NCI-H345 treated with DMSO at 0.1 percent for 48 hours (cell line): ENCODE data around the gene SLC25A33.

ENCODE experiments used
- DNase-seq: peaks from one replicate; lab custom pipeline; 2025; ENCODE audit not compliant: unreplicated experiment; lab: John Stamatoyannopoulos, UW

Gene SLC25A33

DNA sequence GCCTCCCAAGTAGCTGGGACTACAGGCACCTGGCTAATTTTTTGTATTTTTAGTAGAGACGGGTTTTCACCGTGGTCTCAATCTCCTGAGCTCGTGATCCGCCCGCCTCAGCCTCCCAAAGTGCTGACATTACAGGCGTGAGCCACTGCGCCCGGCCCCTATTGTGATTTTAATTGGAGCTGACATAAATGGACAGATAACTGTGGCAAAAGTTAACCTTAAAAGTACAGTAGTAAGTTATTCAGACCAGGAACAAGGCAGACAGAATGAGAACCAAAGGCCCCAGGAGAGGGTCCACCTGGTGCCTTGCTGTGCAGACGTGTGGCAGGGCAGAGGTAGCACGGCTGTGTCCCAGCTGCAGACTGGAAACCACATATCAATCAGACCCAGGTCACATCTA lies 60.5 kb downstream of the SLC25A33 start:
- DNase-seq, result no peak

GRCh38 chr1:9600861-9601834 lies 61.9 kb downstream of the SLC25A33 start:
- DNase-seq, result no peak

- DNase-seq, result peak; percentile 38
Measured at GRCh38 chr1:9601942-9602793, 62.9 kb downstream of the SLC25A33 start.

DNA sequence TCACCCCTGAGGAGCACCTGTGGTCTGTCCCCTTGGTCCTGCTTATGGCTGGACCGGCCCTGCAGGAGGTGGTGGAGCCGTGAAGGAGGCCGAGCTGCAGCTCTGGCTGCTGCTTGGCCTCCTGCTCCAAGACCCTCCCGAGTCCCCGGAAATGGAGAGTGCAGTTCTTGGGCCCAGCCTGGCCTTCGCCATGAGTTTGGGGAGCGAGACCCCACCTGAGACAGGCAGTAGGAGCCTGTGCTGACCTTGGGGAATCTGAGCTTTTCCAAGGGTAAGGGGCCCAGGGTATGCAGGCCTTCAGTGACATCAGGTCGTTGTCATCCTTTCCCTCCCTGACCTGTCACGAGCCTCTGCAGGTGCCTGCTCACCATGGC lies 63.5 kb downstream of the SLC25A33 start:
- DNase-seq, result no peak

GRCh38 chr1:9603307-9603706 lies 64.0 kb downstream of the SLC25A33 start:
- DNase-seq, result no peak

GRCh38 chr1:9603766-9604753 lies 64.8 kb downstream of the SLC25A33 start:
- no peak for DNase-seq

DNA sequence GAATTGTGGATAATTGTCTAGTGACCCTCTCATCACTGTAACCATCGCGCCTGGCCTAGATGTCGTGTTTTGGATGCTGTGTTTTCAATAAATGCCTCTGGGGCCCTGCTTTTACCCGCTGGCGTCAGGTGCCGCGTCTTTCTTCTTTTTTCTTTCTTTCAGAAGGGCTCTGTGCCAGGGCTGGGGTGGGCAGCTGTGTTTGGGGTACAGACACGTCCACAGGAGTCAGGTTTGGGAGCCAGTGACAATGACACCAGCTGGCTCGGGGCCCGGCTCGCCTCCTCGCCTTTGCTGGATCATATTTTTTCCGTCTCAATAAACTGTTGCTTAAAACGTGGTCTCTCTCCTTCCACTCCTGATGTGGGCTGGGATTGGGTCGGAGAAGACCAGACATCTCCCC lies 65.6 kb downstream of the SLC25A33 start:
- DNase-seq, result no peak

- no peak for DNase-seq
Measured at GRCh38 chr1:9605946-9606455, 66.7 kb downstream of the SLC25A33 start.

- DNase-seq, result no peak
Measured at GRCh38 chr1:9606458-9606857, 67.2 kb downstream of the SLC25A33 start.

GRCh38 chr1:9606948-9607347 lies 67.7 kb downstream of the SLC25A33 start:
- DNase-seq, result no peak

- DNase-seq, result no peak
Measured at GRCh38 chr1:9607352-9607751, 68.1 kb downstream of the SLC25A33 start.

- no peak for DNase-seq
Measured at GRCh38 chr1:9609998-9610397, 70.7 kb downstream of the SLC25A33 start.

GRCh38 chr1:9610548-9610947 lies 71.3 kb downstream of the SLC25A33 start:
- DNase-seq, result no peak

- DNase-seq, result no peak
Measured at GRCh38 chr1:9611716-9612115, 72.5 kb downstream of the SLC25A33 start.

DNA sequence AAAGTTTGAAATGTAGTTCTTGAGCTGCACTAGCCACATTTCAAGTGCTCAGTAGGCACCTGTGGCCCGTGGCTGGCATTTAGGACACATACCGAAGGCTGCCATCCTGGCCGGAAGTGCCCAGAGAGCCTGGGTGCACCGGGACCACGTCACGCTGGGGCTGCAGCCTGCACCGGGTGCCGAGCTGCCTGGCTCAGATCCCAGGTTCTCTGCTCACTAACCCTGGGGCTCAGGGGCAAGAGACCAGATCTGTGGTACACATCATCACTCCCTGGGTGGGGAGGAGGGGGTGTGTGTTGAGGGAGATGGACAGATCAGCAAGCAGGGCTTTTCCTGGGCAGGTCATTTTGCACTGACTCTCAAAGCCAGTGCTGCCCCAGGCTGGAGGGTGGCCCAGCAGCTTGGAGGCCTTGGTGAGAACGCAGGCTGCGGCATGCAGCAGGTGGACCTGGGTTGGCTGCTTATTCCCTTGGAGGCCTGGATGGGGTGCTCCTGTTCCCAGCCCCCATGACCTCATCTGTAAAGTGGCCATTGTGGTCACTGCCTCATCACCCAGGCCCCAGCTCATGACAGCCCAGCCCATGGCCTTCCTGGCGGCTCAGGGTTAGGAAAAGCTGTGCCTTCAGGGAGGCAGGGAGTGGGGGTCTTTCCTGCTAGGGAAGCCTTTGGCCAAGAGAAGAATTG lies 73.0 kb downstream of the SLC25A33 start:
- no peak for DNase-seq

DNA sequence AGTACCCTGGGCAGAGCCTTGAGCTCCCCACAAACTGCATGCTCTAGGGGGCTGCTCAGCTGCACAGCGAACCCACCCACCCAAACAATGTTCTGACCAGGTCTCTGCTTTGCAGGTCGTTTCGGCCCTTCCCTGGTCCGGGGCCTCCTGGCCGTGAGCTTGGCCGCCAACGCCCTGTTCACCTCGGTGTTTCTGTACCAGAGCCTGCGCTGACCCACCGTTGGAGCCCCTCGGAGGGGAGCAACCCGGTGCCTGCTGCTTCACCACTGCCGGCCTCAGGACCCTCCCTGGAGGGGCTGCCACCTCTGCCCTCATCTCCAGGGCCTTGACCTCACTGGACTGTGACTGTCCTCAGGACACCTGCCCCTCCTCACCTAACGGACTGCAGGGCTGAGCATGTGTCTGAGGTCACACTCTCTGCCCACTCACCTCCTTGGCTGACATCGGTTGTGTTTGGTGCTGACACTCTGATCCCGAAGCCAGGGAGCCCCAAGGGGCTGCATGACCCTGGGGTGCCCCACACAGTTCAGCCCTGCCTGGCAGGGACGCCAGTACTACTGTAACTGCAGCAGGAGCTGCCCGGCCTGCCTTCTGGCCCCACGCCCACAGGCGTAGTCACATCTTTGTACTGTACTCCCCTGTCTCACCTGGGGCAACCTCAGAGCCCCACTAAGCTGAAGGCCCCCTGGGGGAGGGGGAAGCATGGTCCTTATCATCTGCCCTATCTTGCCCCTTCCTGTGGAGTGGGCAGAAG lies 73.8 kb downstream of the SLC25A33 start:
- DNase-seq, result no peak

DNA sequence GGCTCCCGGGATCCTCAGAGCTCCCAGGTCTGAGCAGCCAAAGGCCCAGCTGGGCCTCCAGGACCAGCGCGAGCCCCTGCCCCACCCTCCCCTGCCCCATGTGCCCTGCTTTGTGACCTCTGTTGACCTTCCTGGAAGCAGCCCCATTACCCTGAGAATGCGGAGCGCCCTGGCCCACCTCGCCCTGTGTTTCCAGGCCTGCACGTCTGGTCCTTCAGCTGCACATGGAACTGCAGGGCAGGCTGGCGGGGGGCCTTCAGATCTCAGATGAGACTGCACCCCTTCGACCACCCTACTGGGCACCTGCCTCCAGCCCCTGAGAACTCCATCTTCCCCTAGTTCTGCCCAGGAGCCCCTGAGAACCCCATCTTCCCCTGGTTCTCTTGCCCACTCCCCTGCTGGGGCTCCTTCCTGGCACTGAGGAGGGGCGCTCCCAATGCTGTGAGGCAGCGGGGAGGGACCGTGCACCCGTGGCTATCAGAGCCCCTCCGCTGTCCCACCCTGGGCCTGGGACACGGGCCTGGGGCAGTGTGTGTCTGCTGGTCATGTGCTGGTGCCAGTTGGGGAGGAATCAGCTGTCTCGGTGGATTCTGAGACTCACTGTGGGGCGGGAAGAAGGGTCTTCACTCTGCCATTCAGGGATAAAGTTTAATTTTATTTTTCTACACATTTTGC lies 74.5 kb downstream of the SLC25A33 start:
- no peak for DNase-seq

DNA sequence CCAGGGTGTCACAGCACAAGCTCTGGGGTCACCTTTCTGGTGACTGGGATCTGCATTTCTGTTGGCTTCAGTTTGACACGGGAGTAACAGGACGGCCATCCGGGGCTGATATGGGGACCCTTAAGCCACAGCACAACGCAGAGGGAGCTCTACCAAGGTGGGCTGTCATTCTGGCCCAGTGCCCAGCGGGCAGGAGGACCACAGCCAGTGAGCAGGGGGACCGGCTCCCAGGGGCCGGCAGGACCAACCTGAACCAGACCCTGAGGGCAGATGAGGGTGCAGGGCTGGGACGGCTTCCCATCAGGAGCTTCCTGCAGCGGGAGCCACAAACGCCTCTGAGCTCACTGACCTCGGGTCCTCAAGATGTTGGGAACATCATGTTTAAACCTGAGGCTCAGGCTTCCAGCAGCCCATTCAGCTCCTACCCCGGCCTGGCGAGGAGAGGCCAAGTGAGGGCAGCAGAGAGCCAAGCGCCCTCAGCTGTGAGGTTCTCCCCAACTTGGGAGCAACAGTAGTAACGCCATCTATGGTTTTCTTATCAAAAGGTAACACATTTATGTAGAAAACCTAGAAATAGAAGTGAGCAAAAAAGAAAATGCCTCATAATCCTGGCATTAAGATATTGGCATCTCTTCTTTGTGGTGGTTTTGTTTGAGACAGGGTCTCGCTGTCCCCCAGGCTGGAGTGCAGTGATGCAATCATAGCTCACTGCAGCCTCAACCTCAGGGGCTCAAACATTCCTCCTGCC lies 76.2 kb downstream of the SLC25A33 start:
- DNase-seq, result peak; percentile 6
